DOHH2 (cell line): ENCODE results near the gene KRTAP5-3.
A peak's percentile ranks its signal among the peaks of the same experiment; 100 is the strongest.
"Not testable (repeated sequence)": the region's sequence is repeated elsewhere in the genome, so short reads cannot be mapped to it uniquely, and the experiment has no call there.

Source experiments
- H3F3A ChIP-seq: fragments of 200-600 bp; sonication (generic), shearing (Covaris generic); 2 replicates; pipeline ENCODE4 v1.6.0; 2016; ENCODE audit warnings: antibody characterized with exemption, mild to moderate bottlenecking; ENCODE audit not compliant: control insufficient read depth, insufficient read depth
- H3K27ac ChIP-seq: fragments of 200-600 bp; sonication (generic); 2 replicates; pipeline ENCODE4 v1.5.1; 2014; ENCODE audit warnings: low read depth, mild to moderate bottlenecking, low read length, moderate library complexity
- H3K27me3 ChIP-seq: fragments of 200-600 bp; sonication (generic); 2 replicates; pipeline ENCODE4 v1.6.1; 2014; ENCODE audit warnings: mild to moderate bottlenecking, low read length, mixed read lengths; ENCODE audit not compliant: control insufficient read depth
- H3K36me3 ChIP-seq: fragments of 200-600 bp; sonication (generic); 2 replicates; pipeline ENCODE4 v1.6.1; 2014; ENCODE audit warnings: mild to moderate bottlenecking, low read length, moderate library complexity, mixed read lengths; ENCODE audit not compliant: control insufficient read depth
- H3K4me1 ChIP-seq: fragments of 200-600 bp; sonication (generic); 2 replicates; pipeline ENCODE4 v1.6.1; 2014; ENCODE audit warnings: mild to moderate bottlenecking, low read length, mixed read lengths; ENCODE audit not compliant: control insufficient read depth
- H3K4me2 ChIP-seq: fragments of 200-600 bp; sonication (generic); 2 replicates; pipeline ENCODE4 v1.6.0; 2014; ENCODE audit warnings: mild to moderate bottlenecking, low read length, moderate library complexity
- H3K4me3 ChIP-seq: fragments of 200-600 bp; sonication (generic); 2 replicates; pipeline ENCODE4 v1.5.1; 2014; ENCODE audit warnings: mild to moderate bottlenecking, low read length, mixed read lengths
- H3K79me2 ChIP-seq: fragments of 200-600 bp; sonication (generic); 2 replicates; pipeline ENCODE4 v1.6.1; 2014; ENCODE audit warnings: mild to moderate bottlenecking, low read length, mixed read lengths; ENCODE audit not compliant: control insufficient read depth
- H3K9me2 ChIP-seq: fragments of 200-600 bp; sonication (generic); replicated peaks from 2 replicates; pipeline ENCODE4 v1.6.1; 2014; ENCODE audit warnings: mild to moderate bottlenecking, low read length, mixed read lengths; ENCODE audit not compliant: control insufficient read depth
- H3K9me3 ChIP-seq: fragments of 200-600 bp; sonication (generic); 2 replicates; pipeline ENCODE4 v1.6.1; 2014; ENCODE audit warnings: antibody characterized with exemption, low read length, mixed read lengths; ENCODE audit not compliant: control insufficient read depth, insufficient read depth
- H4K20me1 ChIP-seq: fragments of 200-600 bp; sonication (generic); 2 replicates; pipeline ENCODE4 v1.6.0; 2014; ENCODE audit warnings: low read depth, mild to moderate bottlenecking, antibody characterized with exemption, low read length, moderate library complexity; ENCODE audit not compliant: control insufficient read depth, insufficient read depth
- EZH2phosphoT487 ChIP-seq: fragments of 200-600 bp; sonication (generic); IDR thresholded peaks from 2 replicates; pipeline ENCODE4 v1.6.1; 2017; ENCODE audit warnings: borderline replicate concordance, mild to moderate bottlenecking, antibody characterized with exemption, low read length, moderate library complexity, mixed read lengths
- TF ChIP-seq, protein P1 (sequence below): fragments of 200-600 bp; sonication (generic); IDR thresholded peaks from one replicate; pipeline ENCODE4 v1.5.1; 2014; ENCODE audit warnings: antibody characterized with exemption, mild to moderate bottlenecking, low read depth, low read length; ENCODE audit not compliant: poor library complexity, severe bottlenecking

KRTAP5-3 gene

DNA sequence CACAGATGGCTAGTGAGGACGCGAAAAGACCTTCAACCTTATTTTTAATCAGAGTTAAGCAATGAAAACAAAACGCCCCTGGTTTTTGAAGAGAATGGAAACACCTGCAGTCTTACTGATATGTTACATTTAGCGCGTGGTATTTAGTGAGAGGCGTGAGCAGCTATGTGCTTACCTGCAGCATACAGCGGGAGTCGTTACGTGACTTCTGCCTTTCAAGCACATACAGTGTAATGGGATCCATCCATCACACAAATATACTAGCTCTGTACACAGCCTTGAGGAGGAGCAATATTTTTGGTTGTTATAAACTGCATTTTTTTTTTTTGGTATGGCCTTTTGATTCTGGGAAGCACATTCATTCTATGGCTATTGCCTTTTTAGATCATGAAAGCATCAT lies 15.6 kb downstream of the KRTAP5-3 start:
- peaks cover 9% of the 10 kb centered on the region for H3K27me3 ChIP-seq
- H3K4me3 ChIP-seq, result no peak overlapping the region
- H4K20me1 ChIP-seq, result no peaks in the 10 kb centered on the region
- no peaks in the 10 kb centered on the region for H3K36me3 ChIP-seq
- H3K9me3 ChIP-seq, result peaks cover 14% of the 10 kb centered on the region
- no peaks in the 10 kb centered on the region for H3F3A ChIP-seq
- peaks cover 15% of the 10 kb centered on the region for H3K4me1 ChIP-seq
- H3K4me2 ChIP-seq, result no peak overlapping the region
- no peaks in the 10 kb centered on the region for H3K79me2 ChIP-seq
- TF ChIP-seq, protein P1, sequence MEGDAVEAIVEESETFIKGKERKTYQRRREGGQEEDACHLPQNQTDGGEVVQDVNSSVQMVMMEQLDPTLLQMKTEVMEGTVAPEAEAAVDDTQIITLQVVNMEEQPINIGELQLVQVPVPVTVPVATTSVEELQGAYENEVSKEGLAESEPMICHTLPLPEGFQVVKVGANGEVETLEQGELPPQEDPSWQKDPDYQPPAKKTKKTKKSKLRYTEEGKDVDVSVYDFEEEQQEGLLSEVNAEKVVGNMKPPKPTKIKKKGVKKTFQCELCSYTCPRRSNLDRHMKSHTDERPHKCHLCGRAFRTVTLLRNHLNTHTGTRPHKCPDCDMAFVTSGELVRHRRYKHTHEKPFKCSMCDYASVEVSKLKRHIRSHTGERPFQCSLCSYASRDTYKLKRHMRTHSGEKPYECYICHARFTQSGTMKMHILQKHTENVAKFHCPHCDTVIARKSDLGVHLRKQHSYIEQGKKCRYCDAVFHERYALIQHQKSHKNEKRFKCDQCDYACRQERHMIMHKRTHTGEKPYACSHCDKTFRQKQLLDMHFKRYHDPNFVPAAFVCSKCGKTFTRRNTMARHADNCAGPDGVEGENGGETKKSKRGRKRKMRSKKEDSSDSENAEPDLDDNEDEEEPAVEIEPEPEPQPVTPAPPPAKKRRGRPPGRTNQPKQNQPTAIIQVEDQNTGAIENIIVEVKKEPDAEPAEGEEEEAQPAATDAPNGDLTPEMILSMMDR, result no peak
- no peak for TF ChIP-seq EZH2phosphoT487
- no peak overlapping the region for H3K27ac ChIP-seq
- H3K9me2 ChIP-seq, result no peaks in the 10 kb centered on the region

DNA sequence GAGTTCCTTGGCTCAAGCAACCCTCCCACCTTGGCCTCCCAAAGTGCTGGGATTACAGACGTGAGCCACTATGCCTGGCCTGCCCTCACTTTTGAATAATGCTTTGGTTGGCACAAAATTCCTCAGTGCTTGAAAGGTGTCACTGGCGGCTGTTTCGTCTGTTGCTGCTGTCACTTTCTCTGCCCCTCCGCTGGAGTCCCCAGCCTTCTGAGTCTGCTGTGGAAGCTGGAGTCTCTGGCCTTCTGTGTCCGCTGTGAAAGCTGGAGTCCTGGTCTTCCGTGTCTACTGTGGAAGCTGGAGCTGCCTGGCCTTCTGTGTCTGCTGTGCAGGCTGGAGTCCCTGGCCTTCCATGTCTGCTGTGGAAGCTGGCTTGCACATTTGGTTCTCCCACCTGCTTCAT lies 18.3 kb downstream of the KRTAP5-3 start:
- Histone ChIP-seq H3K4me3 (peak overlapping the region; percentile 60; the same call in 1 of the 2 replicates), H3F3A (no peaks in the 10 kb centered on the region), H3K36me3 (no peaks in the 10 kb centered on the region), H3K27ac (peak overlapping the region; percentile 48; the same call in 1 of the 2 replicates), H3K9me2 (no peaks in the 10 kb centered on the region), H3K4me1 (peaks cover 15% of the 10 kb centered on the region), H3K9me3 (peaks cover 14% of the 10 kb centered on the region), H4K20me1 (no peaks in the 10 kb centered on the region), H3K79me2 (no peaks in the 10 kb centered on the region), H3K27me3 (peaks cover 8% of the 10 kb centered on the region), H3K4me2 (0 out of 2 replicates have a peak overlapping the region, but pooled peaks have one; percentile 66)
- TF ChIP-seq, protein P1, result no peak

DNA sequence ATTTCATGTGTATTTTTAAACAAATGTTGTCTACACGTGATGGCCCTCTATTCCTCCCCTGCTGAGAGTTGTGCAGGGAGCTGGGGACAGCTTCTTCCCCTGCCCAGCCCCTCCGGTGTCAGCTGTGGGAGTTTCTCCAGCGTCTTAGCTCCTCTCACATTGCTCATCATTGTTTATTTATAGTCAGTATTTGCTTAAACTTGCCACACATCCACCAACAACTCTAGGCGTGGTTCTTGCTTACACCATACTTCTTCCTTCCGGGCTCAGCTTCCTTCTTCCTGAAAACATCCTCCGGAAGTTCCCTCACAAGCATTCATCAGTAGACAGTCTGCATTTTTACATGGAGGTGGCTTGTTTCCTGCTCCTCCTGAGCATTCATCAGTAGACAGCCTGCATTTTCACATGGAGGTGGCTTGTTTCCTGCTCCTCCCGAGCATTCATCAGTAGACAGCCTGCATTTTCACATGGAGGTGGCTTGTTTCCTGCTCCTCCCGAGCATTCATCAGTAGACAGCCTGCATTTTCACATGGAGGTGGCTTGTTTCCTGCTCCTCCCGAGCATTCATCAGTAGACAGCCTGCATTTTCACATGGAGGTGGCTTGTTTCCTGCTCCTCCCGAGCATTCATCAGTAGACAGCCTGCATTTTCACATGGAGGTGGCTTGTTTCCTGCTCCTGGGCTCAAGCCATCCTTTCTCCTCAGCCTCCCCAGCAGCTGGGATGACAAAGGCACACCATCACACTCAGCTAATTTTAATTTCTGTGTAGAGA lies 18.9 kb downstream of the KRTAP5-3 start:
- H3K27me3 ChIP-seq, H3K36me3 ChIP-seq: not testable (repeated sequence)
- H3K27ac ChIP-seq, result peak overlapping the region; percentile 48

DNA sequence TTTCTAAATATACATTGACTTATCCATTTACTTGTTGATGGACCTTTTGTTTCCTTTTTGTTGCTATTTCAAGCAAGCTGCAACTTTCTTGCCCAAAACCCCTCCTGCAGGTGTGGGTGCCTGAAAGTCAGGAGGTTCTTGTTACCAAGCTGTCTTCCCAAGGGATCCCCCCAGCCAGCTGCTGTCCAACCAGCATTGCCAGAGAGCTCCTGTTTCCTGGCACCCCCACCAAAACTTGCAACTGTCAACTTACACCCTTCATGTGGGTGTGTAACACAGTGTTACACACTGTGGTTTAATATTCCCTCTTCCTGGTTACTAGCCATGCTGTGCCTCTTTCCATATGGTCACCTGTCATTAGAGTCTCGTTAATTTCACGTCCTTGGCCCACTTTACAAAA lies 21.6 kb downstream of the KRTAP5-3 start:
- H4K20me1 ChIP-seq, result no peaks in the 10 kb centered on the region
- H3K27ac ChIP-seq, result no peak overlapping the region

More for the DNA sequence above, 18.9 kb downstream of the KRTAP5-3 start:
- not testable (repeated sequence) for H3K79me2 ChIP-seq, H3F3A ChIP-seq, H4K20me1 ChIP-seq, H3K9me2 ChIP-seq
- Histone ChIP-seq H3K4me1 (peaks cover 15% of the 10 kb centered on the region), H3K4me3 (peak overlapping the region; percentile 60), H3K9me3 (peaks cover 14% of the 10 kb centered on the region), H3K4me2 (peak overlapping the region; percentile 66)

DNA sequence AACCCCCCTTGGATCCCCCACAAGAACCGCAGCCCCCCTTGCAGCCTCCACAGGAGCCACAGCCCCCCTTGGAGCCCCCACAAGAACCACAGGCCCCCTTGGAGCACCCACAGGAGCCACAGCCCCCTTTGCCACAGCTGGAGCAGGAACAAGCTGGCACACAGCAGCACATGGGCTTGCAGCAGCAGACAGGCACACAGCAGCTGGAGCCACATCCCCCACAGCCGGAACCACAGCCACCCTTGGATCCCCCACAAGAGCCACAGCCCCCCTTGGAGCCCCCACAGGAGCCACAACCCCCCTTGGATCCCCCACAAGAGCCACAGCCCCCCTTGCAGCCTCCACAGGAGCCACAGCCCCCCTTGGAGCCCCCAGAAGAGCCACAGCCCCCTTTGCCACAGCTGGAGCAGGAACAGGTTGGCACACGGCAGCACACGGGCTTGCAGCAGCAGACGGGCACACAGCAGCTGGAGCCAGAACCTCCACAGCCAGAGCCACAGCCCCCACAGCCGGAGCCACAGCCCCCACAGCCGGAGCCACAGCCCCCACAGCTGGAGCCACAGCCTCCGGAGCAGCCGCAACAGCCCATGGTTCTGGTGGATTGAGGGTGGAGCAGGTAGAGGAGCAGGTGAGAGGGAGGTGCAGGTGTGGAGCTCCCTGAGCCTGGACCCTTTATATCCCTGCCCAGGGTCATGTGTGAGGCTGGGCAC lies 23.4 kb downstream of the KRTAP5-3 start, which contains the start of gene KRTAP5-1:
KRTAP5-1 (minus strand) TSS at position 623 of the 710 bp plus-strand sequence; CDS start at position 589, 34 bp downstream.
- peaks cover 14% of the 10 kb centered on the region for H3K4me1 ChIP-seq
- not testable (repeated sequence) for H3K36me3 ChIP-seq, H3K9me2 ChIP-seq

More for the DNA sequence above, 21.6 kb downstream of the KRTAP5-3 start:
- Histone ChIP-seq H3K79me2 (no peaks in the 10 kb centered on the region), H3K4me1 (peaks cover 15% of the 10 kb centered on the region), H3K9me2 (no peaks in the 10 kb centered on the region), H3F3A (no peaks in the 10 kb centered on the region), H3K9me3 (peaks cover 14% of the 10 kb centered on the region), H3K27me3 (peaks cover 5% of the 10 kb centered on the region; the same call in 1 of the 2 replicates), H3K4me3 (no peak overlapping the region), H3K4me2 (no peak overlapping the region), H3K36me3 (no peaks in the 10 kb centered on the region)
- TF ChIP-seq, protein P1, result no peak
- TF ChIP-seq EZH2phosphoT487, result no peak

More for the DNA sequence above, 23.4 kb downstream of the KRTAP5-3 start, which contains the start of gene KRTAP5-1:
- not testable (repeated sequence) for H3K4me3 ChIP-seq, H3K79me2 ChIP-seq, H3K27me3 ChIP-seq, H3F3A ChIP-seq, H3K27ac ChIP-seq, H3K4me2 ChIP-seq, H4K20me1 ChIP-seq
- H3K9me3 ChIP-seq, result peaks cover 10% of the 10 kb centered on the region
